ENCODE measurements around the gene RHOC. TPM values are rescaled to one million over a fixed set of nuclear protein-coding genes. Genes with fewer than 3 reads are reported as not detected.
A peak's percentile ranks its signal among the peaks of the same experiment; 100 is the strongest.
"Not testable (repeated sequence)": the region's sequence is repeated elsewhere in the genome, so short reads cannot be mapped to it uniquely, and the experiment has no call there.

Gene RHOC
- total RNA-seq, 2 experiments from 2014 or later = 36.3 to 37.3 TPM

DNA sequence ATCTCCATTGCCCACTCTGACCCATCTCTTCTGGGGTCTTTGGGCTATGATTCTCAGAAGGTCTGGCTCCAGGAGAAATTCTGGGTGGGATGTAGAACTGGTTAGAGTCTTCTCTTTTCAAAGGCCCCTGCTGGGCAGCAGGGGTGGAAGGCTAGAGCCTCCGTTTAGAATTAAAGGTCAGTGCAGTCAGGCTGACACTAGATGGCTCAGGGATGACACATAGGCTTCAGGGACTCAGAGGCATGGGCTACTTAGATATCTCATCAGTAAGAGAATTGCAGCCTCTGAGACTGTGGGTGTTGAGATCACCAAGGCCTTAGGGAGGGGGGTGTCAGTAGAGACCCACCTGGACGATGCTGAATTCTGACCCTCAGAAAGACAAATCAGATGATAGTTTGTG, 20.8 kb upstream of the RHOC start:
- intact Hi-C loops (cut with micrococcal nuclease) = no loop called here
- Mint-ChIP-seq H3K27ac (no peak overlapping the region), H3K4me3 (no peak overlapping the region), H3K36me3 (ENCODE audit: low read depth) (no peaks in the 10 kb centered on the region), H3K27me3 (ENCODE audit: low read depth) (no peaks in the 10 kb centered on the region), H3K9me3 (no peaks in the 10 kb centered on the region), H3K4me1 (ENCODE audit: low read depth) (peaks cover 8% of the 10 kb centered on the region)
- no peak for DNase-seq
- CTCF ChIA-PET = no interaction called here

DNA sequence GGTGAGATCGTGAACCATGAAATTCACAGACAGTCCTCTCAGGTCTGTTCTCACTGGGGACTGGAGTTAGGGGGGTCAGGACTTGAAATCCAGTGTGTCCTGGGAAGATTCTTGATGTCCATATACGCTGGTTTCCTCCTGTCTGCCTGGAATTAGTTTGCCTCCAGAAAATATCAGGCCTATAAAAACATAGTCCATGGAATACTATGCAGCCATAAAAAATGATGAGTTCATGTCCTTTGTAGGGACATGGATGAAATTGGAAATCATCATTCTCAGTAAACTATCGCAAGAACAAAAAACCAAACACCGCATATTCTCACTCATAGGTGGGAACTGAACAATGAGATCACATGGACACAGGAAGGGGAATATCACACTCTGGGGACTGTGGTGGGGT, 17.3 kb upstream of the RHOC start:
- H3K36me3 Mint-ChIP-seq (ENCODE audit: low read depth); H3K4me3 Mint-ChIP-seq; DNase-seq; H3K27me3 Mint-ChIP-seq (ENCODE audit: low read depth); H3K27ac Mint-ChIP-seq; intact Hi-C loops (cut with micrococcal nuclease); H3K9me3 Mint-ChIP-seq; CTCF ChIA-PET: not testable (repeated sequence)
- H3K4me1 Mint-ChIP-seq (ENCODE audit: low read depth) = peaks cover 13% of the 10 kb centered on the region

GRCh38 chr1:112723511-112723839, 16.5 kb upstream of the RHOC start:
- CTCF ChIA-PET = interaction anchor here (1.2 to 9.9 kb wide), 2 partner anchors 10 to 80 kb away, joined by 3 to 303 read pairs; no protein-coding TSS in a partner anchor
- H3K4me3 Mint-ChIP-seq = no peak overlapping the region
- H3K9me3 Mint-ChIP-seq = no peaks in the 10 kb centered on the region
- intact Hi-C loops (cut with micrococcal nuclease) = no loop called here
- H3K4me1 Mint-ChIP-seq (ENCODE audit: low read depth) = peaks cover 15% of the 10 kb centered on the region
- no peaks in the 10 kb centered on the region for H3K36me3 Mint-ChIP-seq (ENCODE audit: low read depth)
- DNase-seq = no peak
- H3K27me3 Mint-ChIP-seq (ENCODE audit: low read depth) = peaks cover 9% of the 10 kb centered on the region
- no peak overlapping the region for H3K27ac Mint-ChIP-seq

DNA sequence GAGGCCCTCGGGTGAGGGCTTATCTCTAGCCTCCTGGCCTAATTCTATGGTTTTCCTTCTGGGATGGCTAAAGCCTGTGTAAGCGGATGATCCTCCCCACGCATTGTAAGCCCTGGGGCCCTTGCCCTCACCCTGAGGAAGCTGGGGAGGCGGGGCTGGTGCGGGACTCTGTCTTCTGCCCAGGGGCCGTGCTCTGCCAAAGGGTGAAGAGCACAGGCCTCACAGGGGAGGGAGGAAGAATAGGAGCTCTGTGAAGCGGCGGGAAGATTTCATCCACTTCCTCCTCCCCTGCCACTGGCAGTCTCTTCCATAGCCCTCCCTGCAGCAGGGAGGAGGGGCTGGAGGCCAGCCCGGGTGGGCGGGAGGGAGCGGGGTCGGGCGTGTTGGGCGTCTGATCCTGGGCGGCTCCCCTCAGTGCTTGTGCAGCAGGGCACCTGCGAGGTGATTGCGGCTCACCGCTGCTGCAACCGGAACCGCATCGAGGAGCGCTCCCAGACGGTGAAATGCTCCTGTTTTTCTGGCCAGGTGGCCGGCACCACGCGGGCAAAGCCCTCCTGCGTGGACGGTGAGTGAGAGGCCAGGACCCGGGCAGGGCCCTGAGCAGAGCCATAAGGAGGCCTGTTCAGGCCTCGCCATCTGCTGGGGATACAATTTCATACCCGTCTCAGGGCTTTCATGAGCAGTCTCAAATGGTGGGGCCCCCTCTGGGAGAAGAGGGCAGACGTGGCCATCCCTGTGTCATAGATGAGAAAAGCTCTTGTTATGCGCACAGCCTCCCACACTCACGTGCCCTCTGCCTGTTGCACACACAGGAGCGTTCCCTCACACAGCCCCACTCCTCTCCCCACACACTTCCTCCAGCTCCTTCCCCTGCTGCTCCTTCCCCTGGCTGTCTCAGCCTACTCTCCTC, 15.9 kb upstream of the RHOC start:
- CTCF ChIA-PET = interaction anchor here (1.2 to 9.9 kb wide), 3 partner anchors 11 to 80 kb away, joined by 3 to 303 read pairs (median 25); no protein-coding TSS in a partner anchor
- Mint-ChIP-seq H3K9me3 (no peaks in the 10 kb centered on the region), H3K27me3 (ENCODE audit: low read depth) (peaks cover 9% of the 10 kb centered on the region), H3K4me1 (ENCODE audit: low read depth) (peaks cover 17% of the 10 kb centered on the region), H3K27ac (no peak overlapping the region), H3K4me3 (no peak overlapping the region), H3K36me3 (ENCODE audit: low read depth) (no peaks in the 10 kb centered on the region)
- intact Hi-C loops (cut with micrococcal nuclease) = no loop called here
- peak; percentile 44 for DNase-seq

- no peak for DNase-seq
- no peaks in the 10 kb centered on the region for H3K9me3 Mint-ChIP-seq
- no peaks in the 10 kb centered on the region for H3K36me3 Mint-ChIP-seq (ENCODE audit: low read depth)
- no peak overlapping the region for H3K27ac Mint-ChIP-seq
- peaks cover 23% of the 10 kb centered on the region for H3K4me1 Mint-ChIP-seq (ENCODE audit: low read depth)
- H3K27me3 Mint-ChIP-seq (ENCODE audit: low read depth) = peaks cover 9% of the 10 kb centered on the region
- CTCF ChIA-PET = interaction anchor here (0.6 to 9.9 kb wide), 4 partner anchors 8 to 220 kb away, joined by 3 to 303 read pairs (median 16); no protein-coding TSS in a partner anchor
- intact Hi-C loops (cut with micrococcal nuclease) = no loop called here
- H3K4me3 Mint-ChIP-seq = no peak overlapping the region
Observed at GRCh38 chr1:112721966-112722524, 15.1 kb upstream of the RHOC start.

DNA sequence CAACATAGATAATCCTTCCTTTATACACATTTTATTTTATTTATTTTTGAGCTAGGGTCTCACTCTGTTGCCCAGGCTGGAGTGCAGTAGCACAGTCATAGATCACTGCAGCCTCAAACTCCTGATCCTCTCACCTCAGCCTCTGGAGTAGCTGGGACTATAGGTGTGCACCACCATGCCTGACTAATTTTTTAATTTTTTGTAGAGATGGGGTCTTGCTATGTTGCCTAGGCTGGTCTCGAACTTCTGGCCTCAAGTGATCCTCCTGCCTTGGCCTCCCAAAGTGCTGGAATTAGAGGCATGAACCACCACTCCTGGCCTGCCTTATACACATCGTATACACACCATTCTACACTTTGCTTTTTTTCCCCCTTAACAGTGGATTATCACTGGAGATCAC, 14.4 kb upstream of the RHOC start:
- H3K36me3 Mint-ChIP-seq (ENCODE audit: low read depth); intact Hi-C loops (cut with micrococcal nuclease); H3K9me3 Mint-ChIP-seq; H3K27ac Mint-ChIP-seq; DNase-seq; H3K4me3 Mint-ChIP-seq; H3K27me3 Mint-ChIP-seq (ENCODE audit: low read depth): not testable (repeated sequence)
- CTCF ChIA-PET = interaction anchor here (0.6 to 9.9 kb wide), 7 partner anchors 9 to 355 kb away, joined by 3 to 303 read pairs (median 6); no protein-coding TSS in a partner anchor
- peaks cover 24% of the 10 kb centered on the region for H3K4me1 Mint-ChIP-seq (ENCODE audit: low read depth)

- CTCF ChIA-PET = interaction anchor here (0.6 to 9.9 kb wide), 7 partner anchors 9 to 355 kb away, joined by 3 to 303 read pairs (median 25); partner anchors contain the start of gene LRIG2
- peaks cover 9% of the 10 kb centered on the region for H3K27me3 Mint-ChIP-seq (ENCODE audit: low read depth)
- no peak overlapping the region for H3K27ac Mint-ChIP-seq
- no peak overlapping the region for H3K4me3 Mint-ChIP-seq
- intact Hi-C loops (cut with micrococcal nuclease) = no loop called here
- no peak for DNase-seq
- peaks cover 28% of the 10 kb centered on the region for H3K4me1 Mint-ChIP-seq (ENCODE audit: low read depth)
- H3K9me3 Mint-ChIP-seq = no peaks in the 10 kb centered on the region
- H3K36me3 Mint-ChIP-seq (ENCODE audit: low read depth) = no peaks in the 10 kb centered on the region
Observed at GRCh38 chr1:112720800-112721199, 13.9 kb upstream of the RHOC start.

DNA sequence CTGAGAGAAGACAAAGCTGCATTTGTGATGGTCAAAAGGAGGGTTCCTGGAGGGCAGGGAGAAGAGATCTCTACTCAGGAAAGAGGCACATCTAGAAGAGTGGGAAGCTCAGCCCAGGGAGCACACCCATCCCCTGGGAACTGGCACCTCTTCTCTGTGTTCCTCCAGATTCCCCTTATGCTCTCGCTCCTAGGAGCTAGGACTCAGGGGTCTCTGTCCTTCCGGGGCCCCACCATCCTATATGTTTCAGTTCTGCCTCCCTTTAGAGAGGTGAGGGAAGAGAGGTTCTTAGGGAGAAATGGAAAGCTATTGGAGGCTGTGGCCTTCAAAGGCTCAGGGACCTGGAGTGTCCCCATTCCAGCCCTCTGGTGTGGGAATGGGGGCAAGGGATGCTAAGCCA, 12.8 kb upstream of the RHOC start:
- H3K27ac Mint-ChIP-seq = no peak overlapping the region
- intact Hi-C loops (cut with micrococcal nuclease) = loop anchor here (5.0 to 10.0 kb wide), 3 partner anchors 413 to 1093 kb away; partner anchors contain the start of genes MAGI3 and RSBN1
- H3K9me3 Mint-ChIP-seq = no peaks in the 10 kb centered on the region
- no peak for DNase-seq
- CTCF ChIA-PET = interaction anchor here (0.7 to 9.9 kb wide), 10 partner anchors 10 to 353 kb away, joined by 3 to 303 read pairs (median 5); partner anchors contain the start of gene LRIG2
- peaks cover 9% of the 10 kb centered on the region for H3K27me3 Mint-ChIP-seq (ENCODE audit: low read depth)
- H3K4me1 Mint-ChIP-seq (ENCODE audit: low read depth) = peaks cover 33% of the 10 kb centered on the region
- H3K4me3 Mint-ChIP-seq = no peak overlapping the region
- H3K36me3 Mint-ChIP-seq (ENCODE audit: low read depth) = no peaks in the 10 kb centered on the region

- H3K27me3 Mint-ChIP-seq (ENCODE audit: low read depth) = peaks cover 15% of the 10 kb centered on the region
- peaks cover 35% of the 10 kb centered on the region for H3K4me1 Mint-ChIP-seq (ENCODE audit: low read depth)
- H3K36me3 Mint-ChIP-seq (ENCODE audit: low read depth) = no peaks in the 10 kb centered on the region
- CTCF ChIA-PET = interaction anchor here (0.5 to 9.9 kb wide), 21 partner anchors 9 to 358 kb away, joined by 3 to 303 read pairs (median 3); partner anchors contain the start of gene LRIG2
- peak; percentile 82 for DNase-seq
- intact Hi-C loops (cut with micrococcal nuclease) = loop anchor here (5.0 to 10.0 kb wide), 3 partner anchors 413 to 1093 kb away; partner anchors contain the start of genes MAGI3 and RSBN1
- no peaks in the 10 kb centered on the region for H3K9me3 Mint-ChIP-seq
- H3K4me3 Mint-ChIP-seq = peak overlapping the region; percentile 29
- no peak overlapping the region for H3K27ac Mint-ChIP-seq
Observed at GRCh38 chr1:112718691-112719418, 11.9 kb upstream of the RHOC start.

DNA sequence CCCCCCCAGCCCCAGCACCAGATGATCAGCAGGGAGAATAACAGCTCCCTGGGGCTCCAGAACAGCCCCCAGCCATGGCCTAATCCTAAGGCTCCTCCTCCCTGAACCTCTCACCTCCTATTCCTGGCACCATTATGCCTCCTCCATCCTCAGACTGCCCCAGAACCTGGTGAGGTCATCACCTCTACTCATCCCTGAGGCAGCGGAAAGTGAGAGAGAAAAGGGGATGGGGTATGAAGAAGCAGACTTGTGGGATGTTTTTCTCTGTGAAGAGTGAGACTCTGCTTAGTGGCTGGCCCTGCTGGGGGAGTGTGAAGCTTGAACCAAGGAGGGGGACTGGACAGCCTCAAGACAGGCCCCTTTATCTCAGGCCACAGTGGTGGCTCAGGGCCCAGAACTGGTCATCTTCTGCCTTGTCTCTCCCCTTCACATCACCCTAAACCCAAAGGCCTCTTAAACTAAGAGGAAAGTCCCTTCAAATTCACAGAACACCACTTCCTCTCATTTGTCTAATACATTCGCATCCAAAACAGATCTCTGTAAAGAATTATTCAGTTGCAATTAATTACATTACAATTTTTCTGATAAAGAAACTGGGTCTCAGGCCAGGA, 10.4 kb upstream of the RHOC start:
- CTCF ChIA-PET = interaction anchor here (0.5 to 9.9 kb wide), 23 partner anchors 8 to 368 kb away, joined by 3 to 303 read pairs (median 4); partner anchors contain the start of gene LRIG2
- Mint-ChIP-seq H3K4me3 (no peak overlapping the region), H3K27me3 (ENCODE audit: low read depth) (peaks cover 24% of the 10 kb centered on the region), H3K9me3 (no peaks in the 10 kb centered on the region), H3K27ac (no peak overlapping the region), H3K4me1 (ENCODE audit: low read depth) (peaks cover 24% of the 10 kb centered on the region), H3K36me3 (ENCODE audit: low read depth) (no peaks in the 10 kb centered on the region)
- DNase-seq = no peak
- intact Hi-C loops (cut with micrococcal nuclease) = loop anchor here (2.0 to 10.0 kb wide), 8 partner anchors 163 to 1187 kb away; partner anchors contain the start of genes AP4B1, DCLRE1B, LRIG2 and MAGI3

DNA sequence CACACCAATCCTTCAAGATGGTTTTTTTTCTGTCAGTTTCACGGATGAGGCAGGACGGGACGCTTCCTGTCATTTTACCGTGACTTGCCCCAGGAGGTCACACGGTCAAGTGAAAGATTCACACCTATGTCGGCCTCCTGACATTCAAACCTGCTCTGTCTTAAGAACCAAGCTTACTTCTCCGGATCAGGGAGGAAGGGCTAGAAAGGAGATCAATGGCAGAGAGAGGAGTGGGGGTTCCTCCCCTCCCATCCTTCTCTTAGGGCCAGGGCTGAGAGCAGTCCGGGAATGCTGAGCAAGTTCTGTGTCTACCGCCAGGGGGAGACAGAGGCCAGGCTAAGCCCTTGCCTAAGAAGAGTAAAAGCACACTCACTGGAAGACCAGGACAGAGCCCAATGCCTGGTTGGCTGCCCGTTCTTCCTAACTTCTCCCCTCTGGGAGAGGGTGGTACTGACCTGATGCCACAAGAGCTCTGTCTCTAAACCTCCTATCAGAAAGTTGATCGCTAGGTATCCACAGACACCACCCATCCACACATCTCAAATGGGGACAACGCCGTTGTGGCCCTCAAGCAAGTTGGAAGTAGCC, 9.3 kb upstream of the RHOC start:
- H3K36me3 Mint-ChIP-seq (ENCODE audit: low read depth) = no peaks in the 10 kb centered on the region
- peak; percentile 90 for DNase-seq
- peak overlapping the region; percentile 78 for H3K4me3 Mint-ChIP-seq
- peaks cover 24% of the 10 kb centered on the region for H3K27me3 Mint-ChIP-seq (ENCODE audit: low read depth)
- intact Hi-C loops (cut with micrococcal nuclease) = loop anchor here (1.0 to 10.0 kb wide), 9 partner anchors 88 to 1189 kb away; partner anchors contain the start of genes AP4B1, DCLRE1B, LRIG2 and MAGI3
- no peak overlapping the region for H3K27ac Mint-ChIP-seq
- H3K4me1 Mint-ChIP-seq (ENCODE audit: low read depth) = peaks cover 24% of the 10 kb centered on the region
- no peaks in the 10 kb centered on the region for H3K9me3 Mint-ChIP-seq
- CTCF ChIA-PET = interaction anchor here (0.6 to 9.9 kb wide), 29 partner anchors 10 to 425 kb away, joined by 3 to 303 read pairs (median 4); partner anchors contain the start of gene LRIG2

Data from activated naive CD4-positive, alpha-beta T cell treated with anti-CD3 and anti-CD28 coated beads for 36 hours (primary cell).